ENCODE measurements around the gene ADGRD1.
A peak's percentile ranks its signal among the peaks of the same experiment; 100 is the strongest.

The ADGRD1 gene

GRCh38 chr12:131044760-131045381 is 91.2 kb downstream of the ADGRD1 start:
- Histone ChIP-seq H3K27me3 (ENCODE audit: insufficient read depth, poor library complexity, severe bottlenecking) (peaks cover 8% of the 10 kb centered on the region), H3K4me3 (ENCODE audit: severe bottlenecking) (no peak overlapping the region), H3K9me3 (ENCODE audit: severe bottlenecking) (no peaks in the 10 kb centered on the region), H3K36me3 (ENCODE audit: low read depth) (no peaks in the 10 kb centered on the region), H3K4me1 (ENCODE audit: insufficient read depth, poor library complexity, severe bottlenecking) (no peaks in the 10 kb centered on the region), H3K27ac (ENCODE audit: poor library complexity, severe bottlenecking) (no peak overlapping the region)
- ATAC-seq (ENCODE audit: low read depth) (no peak), DNase-seq (ENCODE audit: low spot score) (peak; percentile 46)
- TF ChIP-seq CTCF (IDR thresholded peaks at IDR 0.05; ENCODE audit: poor library complexity, severe bottlenecking): no peak

GRCh38 chr12:131045705-131046460 is 92.2 kb downstream of the ADGRD1 start:
- peak; percentile 27 for DNase-seq (ENCODE audit: low spot score)

GRCh38 chr12:131046813-131047788 is 93.4 kb downstream of the ADGRD1 start:
- ATAC-seq (ENCODE audit: low read depth) (no peak), DNase-seq (ENCODE audit: low spot score) (peak; percentile 29)
- no peak overlapping the region for H3K4me3 ChIP-seq (ENCODE audit: severe bottlenecking)
- H3K27me3 ChIP-seq (ENCODE audit: insufficient read depth, poor library complexity, severe bottlenecking): no peaks in the 10 kb centered on the region
- no peak for TF ChIP-seq CTCF (IDR thresholded peaks at IDR 0.05; ENCODE audit: poor library complexity, severe bottlenecking)
- H3K36me3 ChIP-seq (ENCODE audit: low read depth): no peaks in the 10 kb centered on the region
- no peaks in the 10 kb centered on the region for H3K9me3 ChIP-seq (ENCODE audit: severe bottlenecking)
- H3K4me1 ChIP-seq (ENCODE audit: insufficient read depth, poor library complexity, severe bottlenecking): no peaks in the 10 kb centered on the region
- no peak overlapping the region for H3K27ac ChIP-seq (ENCODE audit: poor library complexity, severe bottlenecking)

More at GRCh38 chr12:131045705-131046460, 92.2 kb downstream of the ADGRD1 start:
- Histone ChIP-seq H3K27ac (ENCODE audit: poor library complexity, severe bottlenecking) (no peak overlapping the region), H3K4me1 (ENCODE audit: insufficient read depth, poor library complexity, severe bottlenecking) (no peaks in the 10 kb centered on the region), H3K27me3 (ENCODE audit: insufficient read depth, poor library complexity, severe bottlenecking) (peaks cover 7% of the 10 kb centered on the region), H3K36me3 (ENCODE audit: low read depth) (no peaks in the 10 kb centered on the region), H3K4me3 (ENCODE audit: severe bottlenecking) (no peak overlapping the region), H3K9me3 (ENCODE audit: severe bottlenecking) (no peaks in the 10 kb centered on the region)
- no peak for TF ChIP-seq CTCF (IDR thresholded peaks at IDR 0.05; ENCODE audit: poor library complexity, severe bottlenecking)
- ATAC-seq (ENCODE audit: low read depth): no peak

- Histone ChIP-seq H3K4me3 (ENCODE audit: severe bottlenecking) (no peak overlapping the region), H3K27ac (ENCODE audit: poor library complexity, severe bottlenecking) (no peak overlapping the region)
Observed at GRCh38 chr12:131047789-131048610, 94.3 kb downstream of the ADGRD1 start.

More at GRCh38 chr12:131047789-131048610, 94.3 kb downstream of the ADGRD1 start:
- TF ChIP-seq CTCF (IDR thresholded peaks at IDR 0.05; ENCODE audit: poor library complexity, severe bottlenecking): no peak
- Histone ChIP-seq H3K27me3 (ENCODE audit: insufficient read depth, poor library complexity, severe bottlenecking) (peaks cover 1% of the 10 kb centered on the region), H3K9me3 (ENCODE audit: severe bottlenecking) (no peaks in the 10 kb centered on the region), H3K36me3 (ENCODE audit: low read depth) (no peaks in the 10 kb centered on the region), H3K4me1 (ENCODE audit: insufficient read depth, poor library complexity, severe bottlenecking) (no peaks in the 10 kb centered on the region)
- ATAC-seq (ENCODE audit: low read depth) (no peak), DNase-seq (ENCODE audit: low spot score) (peak; percentile 47)
